ENCODE results near the gene C1orf167.

Gene C1orf167

GRCh38 chr1:11807133-11807532 is 45.1 kb downstream of the C1orf167 start:
- no peaks in the 10 kb centered on the region for H3K27me3 ChIP-seq (ENCODE audit: control insufficient read depth, insufficient read depth, low read length)
- peak overlapping the region; percentile 88 for H3K9ac ChIP-seq (ENCODE audit: low read depth, low read length)
- H3K36me3 ChIP-seq (ENCODE audit: insufficient read depth, low read length) = peaks cover 29% of the 10 kb centered on the region

GRCh38 chr1:11813021-11813420 is 51.0 kb downstream of the C1orf167 start:
- H3K36me3 ChIP-seq (ENCODE audit: insufficient read depth, low read length) = peaks cover 61% of the 10 kb centered on the region
- H3K4me1 ChIP-seq (ENCODE audit: control insufficient read depth, insufficient read depth, low read length) = peaks cover under 1% of the 10 kb centered on the region

More at GRCh38 chr1:11807133-11807532, 45.1 kb downstream of the C1orf167 start:
- H3K4me1 ChIP-seq (ENCODE audit: control insufficient read depth, insufficient read depth, low read length) = peaks cover 49% of the 10 kb centered on the region
- peak overlapping the region; percentile 82 for H3K4me2 ChIP-seq (ENCODE audit: low read length)
- H3K9me3 ChIP-seq (replicated peaks; ENCODE audit: low read length) = no peaks in the 10 kb centered on the region
- H3K4me3 ChIP-seq (ENCODE audit: low read length) = peak overlapping the region; percentile 88

GRCh38 chr1:11817192-11817591 is 55.2 kb downstream of the C1orf167 start:
- H3K9ac ChIP-seq (ENCODE audit: low read depth, low read length) = no peak overlapping the region
- no peak overlapping the region for H3K4me3 ChIP-seq (ENCODE audit: low read length)
- peaks cover 53% of the 10 kb centered on the region for H3K36me3 ChIP-seq (ENCODE audit: insufficient read depth, low read length)
- H3K27me3 ChIP-seq (ENCODE audit: control insufficient read depth, insufficient read depth, low read length) = no peaks in the 10 kb centered on the region
- peaks cover 13% of the 10 kb centered on the region for H3K4me1 ChIP-seq (ENCODE audit: control insufficient read depth, insufficient read depth, low read length)
- no peaks in the 10 kb centered on the region for H3K9me3 ChIP-seq (replicated peaks; ENCODE audit: low read length)
- H3K4me2 ChIP-seq (ENCODE audit: low read length) = no peak overlapping the region

More at GRCh38 chr1:11813021-11813420, 51.0 kb downstream of the C1orf167 start:
- no peaks in the 10 kb centered on the region for H3K9me3 ChIP-seq (replicated peaks; ENCODE audit: low read length)
- no peak overlapping the region for H3K9ac ChIP-seq (ENCODE audit: low read depth, low read length)
- H3K4me2 ChIP-seq (ENCODE audit: low read length) = no peak overlapping the region
- no peak overlapping the region for H3K4me3 ChIP-seq (ENCODE audit: low read length)
- no peaks in the 10 kb centered on the region for H3K27me3 ChIP-seq (ENCODE audit: control insufficient read depth, insufficient read depth, low read length)

DNA sequence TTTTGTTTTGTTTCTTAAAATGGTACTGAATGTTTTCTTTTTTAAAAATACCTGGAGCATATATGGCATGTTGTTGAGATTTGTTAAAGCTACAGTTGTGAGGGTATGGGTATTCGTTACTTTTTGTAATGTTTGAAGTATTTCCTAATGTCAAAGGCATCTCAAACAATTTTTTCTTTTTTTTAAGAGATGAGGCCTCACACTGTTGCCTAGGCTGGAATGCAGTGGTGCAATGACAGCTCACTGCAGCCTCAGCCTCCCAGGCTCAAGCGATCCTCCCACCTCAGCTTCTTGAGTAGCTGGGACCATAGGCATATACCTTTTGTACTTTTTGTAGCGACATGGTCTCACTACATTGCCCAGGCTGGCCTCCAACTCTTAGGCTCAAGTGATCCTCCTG is 60.1 kb downstream of the C1orf167 start:
- peaks cover 54% of the 10 kb centered on the region for H3K36me3 ChIP-seq (ENCODE audit: insufficient read depth, low read length)
- peaks cover 13% of the 10 kb centered on the region for H3K4me1 ChIP-seq (ENCODE audit: control insufficient read depth, insufficient read depth, low read length)
- no peak overlapping the region for H3K9ac ChIP-seq (ENCODE audit: low read depth, low read length)
- no peak overlapping the region for H3K4me3 ChIP-seq (ENCODE audit: low read length)
- no peak overlapping the region for H3K4me2 ChIP-seq (ENCODE audit: low read length)
- H3K9me3 ChIP-seq (replicated peaks; ENCODE audit: low read length) = no peaks in the 10 kb centered on the region
- no peaks in the 10 kb centered on the region for H3K27me3 ChIP-seq (ENCODE audit: control insufficient read depth, insufficient read depth, low read length)

- Histone ChIP-seq H3K27me3 (ENCODE audit: control insufficient read depth, insufficient read depth, low read length) (no peaks in the 10 kb centered on the region), H3K4me3 (ENCODE audit: low read length) (no peak overlapping the region), H3K4me1 (ENCODE audit: control insufficient read depth, insufficient read depth, low read length) (peaks cover 13% of the 10 kb centered on the region), H3K9ac (ENCODE audit: low read depth, low read length) (no peak overlapping the region), H3K4me2 (ENCODE audit: low read length) (no peak overlapping the region), H3K9me3 (replicated peaks; ENCODE audit: low read length) (no peaks in the 10 kb centered on the region), H3K36me3 (ENCODE audit: insufficient read depth, low read length) (peaks cover 59% of the 10 kb centered on the region)
Observed at GRCh38 chr1:11823366-11824137, 61.6 kb downstream of the C1orf167 start.

- H3K4me1 ChIP-seq (ENCODE audit: control insufficient read depth, insufficient read depth, low read length) = peaks cover 13% of the 10 kb centered on the region
- H3K27me3 ChIP-seq (ENCODE audit: control insufficient read depth, insufficient read depth, low read length) = no peaks in the 10 kb centered on the region
- H3K9me3 ChIP-seq (replicated peaks; ENCODE audit: low read length) = no peaks in the 10 kb centered on the region
- H3K4me2 ChIP-seq (ENCODE audit: low read length) = no peak overlapping the region
- peaks cover 62% of the 10 kb centered on the region for H3K36me3 ChIP-seq (ENCODE audit: insufficient read depth, low read length)
- no peak overlapping the region for H3K4me3 ChIP-seq (ENCODE audit: low read length)
- H3K9ac ChIP-seq (ENCODE audit: low read depth, low read length) = no peak overlapping the region
Observed at GRCh38 chr1:11825131-11825530, 63.1 kb downstream of the C1orf167 start.

- Histone ChIP-seq H3K4me3 (ENCODE audit: low read length) (no peak overlapping the region), H3K36me3 (ENCODE audit: insufficient read depth, low read length) (peaks cover 75% of the 10 kb centered on the region), H3K27me3 (ENCODE audit: control insufficient read depth, insufficient read depth, low read length) (no peaks in the 10 kb centered on the region), H3K4me2 (ENCODE audit: low read length) (no peak overlapping the region), H3K9ac (ENCODE audit: low read depth, low read length) (no peak overlapping the region), H3K9me3 (replicated peaks; ENCODE audit: low read length) (no peaks in the 10 kb centered on the region), H3K4me1 (ENCODE audit: control insufficient read depth, insufficient read depth, low read length) (peaks cover 3% of the 10 kb centered on the region)
Observed at GRCh38 chr1:11826946-11827345, 65.0 kb downstream of the C1orf167 start.

GRCh38 chr1:11828511-11828910 is 66.5 kb downstream of the C1orf167 start:
- Histone ChIP-seq H3K27me3 (ENCODE audit: control insufficient read depth, insufficient read depth, low read length) (no peaks in the 10 kb centered on the region), H3K4me3 (ENCODE audit: low read length) (no peak overlapping the region), H3K4me1 (ENCODE audit: control insufficient read depth, insufficient read depth, low read length) (no peaks in the 10 kb centered on the region), H3K36me3 (ENCODE audit: insufficient read depth, low read length) (peaks cover 77% of the 10 kb centered on the region), H3K9me3 (replicated peaks; ENCODE audit: low read length) (no peaks in the 10 kb centered on the region), H3K4me2 (ENCODE audit: low read length) (no peak overlapping the region), H3K9ac (ENCODE audit: low read depth, low read length) (no peak overlapping the region)

- H3K9me3 ChIP-seq (replicated peaks; ENCODE audit: low read length) = no peaks in the 10 kb centered on the region
- H3K4me1 ChIP-seq (ENCODE audit: control insufficient read depth, insufficient read depth, low read length) = no peaks in the 10 kb centered on the region
- no peaks in the 10 kb centered on the region for H3K27me3 ChIP-seq (ENCODE audit: control insufficient read depth, insufficient read depth, low read length)
- no peak overlapping the region for H3K4me2 ChIP-seq (ENCODE audit: low read length)
- peaks cover 84% of the 10 kb centered on the region for H3K36me3 ChIP-seq (ENCODE audit: insufficient read depth, low read length)
- no peak overlapping the region for H3K4me3 ChIP-seq (ENCODE audit: low read length)
- no peak overlapping the region for H3K9ac ChIP-seq (ENCODE audit: low read depth, low read length)
Observed at GRCh38 chr1:11831945-11832725, 70.1 kb downstream of the C1orf167 start.

DNA sequence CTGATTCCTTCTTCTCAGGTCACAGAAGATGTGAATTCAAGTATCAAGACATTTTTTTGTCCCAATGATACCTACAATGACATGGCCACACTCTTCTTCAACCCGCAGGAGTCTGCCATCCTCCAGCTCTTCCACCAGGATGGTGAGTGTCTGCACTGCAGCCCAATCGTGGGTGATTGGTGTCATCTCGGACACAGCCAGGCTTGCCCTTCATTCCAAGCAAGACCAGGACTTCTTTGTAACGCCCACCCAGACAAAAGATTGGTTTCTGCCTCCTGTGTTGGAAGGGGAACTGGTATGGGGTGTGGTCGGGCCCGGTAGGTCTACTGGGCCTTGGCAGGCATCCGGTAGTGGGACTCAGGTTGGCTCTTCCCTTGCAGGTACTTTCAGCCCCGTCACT is 71.5 kb downstream of the C1orf167 start:
- no peaks in the 10 kb centered on the region for H3K27me3 ChIP-seq (ENCODE audit: control insufficient read depth, insufficient read depth, low read length)
- peaks cover 82% of the 10 kb centered on the region for H3K36me3 ChIP-seq (ENCODE audit: insufficient read depth, low read length)
- H3K4me3 ChIP-seq (ENCODE audit: low read length) = no peak overlapping the region
- H3K9me3 ChIP-seq (replicated peaks; ENCODE audit: low read length) = no peaks in the 10 kb centered on the region
- no peak overlapping the region for H3K9ac ChIP-seq (ENCODE audit: low read depth, low read length)
- no peaks in the 10 kb centered on the region for H3K4me1 ChIP-seq (ENCODE audit: control insufficient read depth, insufficient read depth, low read length)
- no peak overlapping the region for H3K4me2 ChIP-seq (ENCODE audit: low read length)

DNA sequence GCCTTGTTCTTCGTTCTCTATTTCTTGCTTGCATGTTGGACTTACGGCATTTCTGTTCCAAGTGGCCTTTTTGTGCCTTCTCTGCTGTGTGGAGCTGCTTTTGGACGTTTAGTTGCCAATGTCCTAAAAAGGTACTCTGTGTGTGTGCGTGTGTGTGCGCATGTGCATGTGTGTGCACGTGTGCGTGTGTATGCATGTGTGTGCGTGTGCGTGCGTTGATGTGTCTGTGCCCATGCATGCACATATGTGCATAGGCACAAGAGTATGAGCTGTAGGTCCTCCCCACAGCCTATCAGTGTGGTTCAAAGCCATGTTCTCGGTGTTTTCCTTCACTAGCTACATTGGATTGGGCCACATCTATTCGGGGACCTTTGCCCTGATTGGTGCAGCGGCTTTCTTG is 71.9 kb downstream of the C1orf167 start:
- no peak overlapping the region for H3K4me3 ChIP-seq (ENCODE audit: low read length)
- H3K27me3 ChIP-seq (ENCODE audit: control insufficient read depth, insufficient read depth, low read length) = no peaks in the 10 kb centered on the region
- H3K9me3 ChIP-seq (replicated peaks; ENCODE audit: low read length) = no peaks in the 10 kb centered on the region
- no peak overlapping the region for H3K9ac ChIP-seq (ENCODE audit: low read depth, low read length)
- H3K4me1 ChIP-seq (ENCODE audit: control insufficient read depth, insufficient read depth, low read length) = no peaks in the 10 kb centered on the region
- H3K4me2 ChIP-seq (ENCODE audit: low read length) = no peak overlapping the region
- H3K36me3 ChIP-seq (ENCODE audit: insufficient read depth, low read length) = peaks cover 81% of the 10 kb centered on the region
